ENCODE results near the gene GAS2. TPM values are rescaled to one million over a fixed set of nuclear protein-coding genes. Genes with fewer than 3 reads are reported as not detected.

The GAS2 gene
- total RNA-seq, 4 donors from 2014 or later: 1.4 to 6.0 (median 2.4) TPM

DNA sequence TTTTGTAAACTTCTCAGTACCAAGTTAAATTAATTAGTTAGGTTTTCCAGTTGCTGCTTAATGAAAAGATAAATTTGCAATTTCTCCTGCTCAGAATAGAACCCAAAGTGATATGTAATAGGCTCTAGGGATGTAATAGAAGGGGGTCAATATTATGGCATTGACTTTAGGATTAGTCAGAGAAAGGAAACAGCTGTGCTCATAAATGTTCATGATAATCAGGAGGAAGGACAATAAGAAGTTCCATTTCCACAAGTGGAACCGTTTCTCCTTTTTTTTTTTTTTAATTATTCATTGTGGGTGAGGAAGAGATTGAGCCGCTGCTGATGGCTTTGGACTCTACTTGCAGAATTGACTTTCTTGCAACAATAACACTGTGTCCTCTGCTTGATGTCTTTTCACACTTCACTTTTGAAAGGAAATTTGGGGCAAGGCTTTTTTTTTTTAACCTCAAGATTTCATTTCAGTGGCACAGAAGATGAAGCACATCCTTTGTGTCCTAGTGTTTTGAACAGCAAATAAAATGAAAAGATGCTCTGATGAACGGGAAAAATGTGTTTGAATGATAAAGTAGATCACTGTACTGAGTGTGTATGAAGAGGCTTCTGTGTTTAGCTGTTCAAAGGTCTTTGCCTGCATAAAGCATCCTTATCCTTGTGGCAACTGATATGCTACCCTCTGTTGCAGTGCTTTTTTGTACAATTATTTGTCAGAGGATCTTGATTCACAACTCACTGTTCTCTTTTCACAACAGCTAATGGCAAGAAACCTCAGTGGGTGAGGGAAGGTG is 62.4 kb downstream of the GAS2 start:
- TF ChIP-seq, protein P1, sequence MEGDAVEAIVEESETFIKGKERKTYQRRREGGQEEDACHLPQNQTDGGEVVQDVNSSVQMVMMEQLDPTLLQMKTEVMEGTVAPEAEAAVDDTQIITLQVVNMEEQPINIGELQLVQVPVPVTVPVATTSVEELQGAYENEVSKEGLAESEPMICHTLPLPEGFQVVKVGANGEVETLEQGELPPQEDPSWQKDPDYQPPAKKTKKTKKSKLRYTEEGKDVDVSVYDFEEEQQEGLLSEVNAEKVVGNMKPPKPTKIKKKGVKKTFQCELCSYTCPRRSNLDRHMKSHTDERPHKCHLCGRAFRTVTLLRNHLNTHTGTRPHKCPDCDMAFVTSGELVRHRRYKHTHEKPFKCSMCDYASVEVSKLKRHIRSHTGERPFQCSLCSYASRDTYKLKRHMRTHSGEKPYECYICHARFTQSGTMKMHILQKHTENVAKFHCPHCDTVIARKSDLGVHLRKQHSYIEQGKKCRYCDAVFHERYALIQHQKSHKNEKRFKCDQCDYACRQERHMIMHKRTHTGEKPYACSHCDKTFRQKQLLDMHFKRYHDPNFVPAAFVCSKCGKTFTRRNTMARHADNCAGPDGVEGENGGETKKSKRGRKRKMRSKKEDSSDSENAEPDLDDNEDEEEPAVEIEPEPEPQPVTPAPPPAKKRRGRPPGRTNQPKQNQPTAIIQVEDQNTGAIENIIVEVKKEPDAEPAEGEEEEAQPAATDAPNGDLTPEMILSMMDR (IDR thresholded peaks at IDR 0.05; ENCODE audit: low read depth): no peak

- TF ChIP-seq, protein P1 (IDR thresholded peaks at IDR 0.05; ENCODE audit: low read depth): no peak
Observed at GRCh38 chr11:22730319-22730718, 63.9 kb downstream of the GAS2 start.

DNA sequence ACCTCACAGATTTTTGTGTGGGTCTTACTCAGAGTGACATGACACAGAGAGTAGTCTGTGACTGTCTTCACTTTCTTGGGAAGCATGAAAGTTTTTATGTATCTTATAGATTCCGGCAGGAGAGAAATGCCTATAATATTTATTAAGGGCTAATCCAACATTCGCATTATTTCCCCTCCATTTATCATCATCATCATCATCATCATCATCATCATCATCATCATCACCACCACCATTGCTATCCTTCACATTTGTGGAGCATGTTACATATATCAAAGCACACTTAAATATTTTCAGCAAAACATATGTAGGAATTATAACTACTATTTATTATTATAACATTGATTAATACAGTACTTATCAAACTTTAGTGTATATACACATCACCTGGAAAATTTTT is 66.2 kb downstream of the GAS2 start:
- TF ChIP-seq, protein P1 (IDR thresholded peaks at IDR 0.05; ENCODE audit: low read depth): no peak

- TF ChIP-seq, protein P1 (IDR thresholded peaks at IDR 0.05; ENCODE audit: low read depth): no peak
Observed at GRCh38 chr11:22733475-22734248, 67.3 kb downstream of the GAS2 start.

- TF ChIP-seq, protein P1 (IDR thresholded peaks at IDR 0.05; ENCODE audit: low read depth): no peak
Observed at GRCh38 chr11:22734628-22735345, 68.4 kb downstream of the GAS2 start.

- TF ChIP-seq, protein P1 (IDR thresholded peaks at IDR 0.05; ENCODE audit: low read depth): no peak
Observed at GRCh38 chr11:22742157-22742613, 75.8 kb downstream of the GAS2 start.

Data from subcutaneous adipose tissue (tissue), 4 donors.